A549 treated with GW870086 at 1 μM for 4 hours (cell line): ENCODE data around the gene GABRG3. TPM values are rescaled to one million over a fixed set of nuclear protein-coding genes. Genes with fewer than 3 reads are reported as not detected.

Experiments used
- total RNA-seq: library from RNA; stranded (reverse); fragments of 200-300 nt; extraction: Qiagen RNA extraction; gene quantifications from 5 replicates; pipeline ENCODE4 v1.2.3, GENCODE V29; 2022; ENCODE audit warnings: low read depth

Gene GABRG3
- 0.15 to 0.81 TPM (median 0.31 TPM) in 4 of 5 replicates, not detected in the other for total RNA-seq

DNA sequence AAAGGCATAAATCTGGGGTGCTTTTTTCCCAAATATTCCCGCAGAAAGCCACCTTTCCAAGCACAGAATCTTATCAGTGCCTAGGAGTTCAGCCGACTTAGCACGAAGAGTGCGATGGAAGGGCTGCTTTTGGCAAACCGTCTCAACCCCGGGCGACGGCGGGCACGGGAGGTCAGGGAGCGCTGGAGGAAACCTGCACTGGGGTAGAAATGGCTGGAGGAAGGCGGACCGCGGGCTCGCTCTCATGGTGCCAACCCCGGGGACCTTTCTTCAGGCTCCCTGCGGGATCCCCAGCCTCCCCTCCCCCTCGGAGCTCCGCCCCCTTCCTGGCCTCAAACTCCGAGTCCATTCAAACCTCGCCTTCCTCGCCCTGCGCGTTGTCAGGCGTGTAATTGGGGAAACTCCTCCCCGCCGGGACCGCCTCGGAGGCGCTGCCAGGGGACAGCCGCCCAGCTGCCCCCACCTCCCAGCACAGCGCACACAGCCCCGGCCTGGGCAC lies at the start of gene GABRG3:
TSS of gene GABRG3 (plus strand) at position 470 of the 499 bp plus-strand sequence.

Other genes starting within 250 kb of the GABRG3 start
- 54.9 to 82.0 TPM (median 76.9 TPM) in 5 replicates for gene GABRB3, start 198.1 kb upstream of the GABRG3 start, total RNA-seq
- 78.4 to 116 TPM (median 105 TPM) in 5 replicates for gene GABRA5, start 104.1 kb upstream of the GABRG3 start, total RNA-seq